ENCODE data around the gene GTF3C1. TPM values are rescaled to one million over a fixed set of nuclear protein-coding genes. Genes with fewer than 3 reads are reported as not detected.

Gene GTF3C1
- polyA plus RNA-seq, 3 donors from 2014 or later = 73.7 to 107 (median 97.6) TPM

DNA sequence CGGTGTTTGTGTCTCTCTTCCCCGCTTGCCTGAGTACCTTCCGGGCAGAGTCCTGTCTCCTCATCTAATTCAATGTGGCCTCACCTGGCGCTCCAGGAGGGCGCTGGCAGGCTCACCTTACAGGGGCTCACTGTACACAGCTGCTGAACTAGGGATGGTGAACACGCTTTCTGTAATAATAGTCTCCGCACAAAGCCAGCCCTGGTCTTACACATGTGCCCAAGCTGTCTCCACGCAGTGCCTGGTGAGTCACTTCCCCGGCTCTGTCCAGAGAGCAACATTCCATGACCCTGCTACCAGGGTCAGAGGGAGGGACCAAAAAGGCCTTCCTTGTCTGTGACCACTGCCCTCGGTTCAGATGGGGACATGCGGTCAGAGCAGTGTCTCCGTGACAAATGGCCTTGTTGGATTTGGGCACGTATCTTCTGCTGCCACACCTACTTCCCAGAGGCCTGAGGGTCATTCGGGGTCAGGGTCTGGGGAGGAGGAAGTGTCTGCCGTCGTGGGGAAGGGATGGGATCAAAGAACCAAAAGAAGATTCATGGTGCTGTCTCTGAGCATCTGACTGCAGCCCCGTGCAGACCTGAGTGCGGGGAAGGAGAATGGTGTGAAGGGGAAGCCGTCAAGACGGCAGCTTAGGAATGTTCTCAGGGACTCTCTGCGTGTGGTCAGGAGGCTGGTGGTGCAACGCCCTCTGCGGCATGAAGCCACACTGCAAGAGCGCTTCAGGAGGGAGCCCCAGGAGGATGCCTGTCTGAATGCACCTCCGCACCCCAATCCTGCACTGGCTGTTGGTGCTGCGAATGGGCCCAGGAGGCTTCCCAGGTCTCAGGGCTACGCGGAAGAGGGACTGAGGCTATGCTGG, 78.9 kb downstream of the GTF3C1 start:
- Mint-ChIP-seq H3K4me3 (no peak overlapping the region), H3K27me3 (ENCODE audit: low read depth in 3 of 3) (peaks cover 0 to 2% (median 1%) of the 10 kb centered on the region in 3 donors), H3K27ac (peak overlapping the region in 2 of 6 donors; percentile 70 to 80), H3K9me3 (no peaks in the 10 kb centered on the region), H3K36me3 (peaks cover 46 to 82% (median 57%) of the 10 kb centered on the region in 3 donors), H3K4me1 (peaks cover 7 to 14% of the 10 kb centered on the region in 2 donors)
- no peak for DNase-seq

DNA sequence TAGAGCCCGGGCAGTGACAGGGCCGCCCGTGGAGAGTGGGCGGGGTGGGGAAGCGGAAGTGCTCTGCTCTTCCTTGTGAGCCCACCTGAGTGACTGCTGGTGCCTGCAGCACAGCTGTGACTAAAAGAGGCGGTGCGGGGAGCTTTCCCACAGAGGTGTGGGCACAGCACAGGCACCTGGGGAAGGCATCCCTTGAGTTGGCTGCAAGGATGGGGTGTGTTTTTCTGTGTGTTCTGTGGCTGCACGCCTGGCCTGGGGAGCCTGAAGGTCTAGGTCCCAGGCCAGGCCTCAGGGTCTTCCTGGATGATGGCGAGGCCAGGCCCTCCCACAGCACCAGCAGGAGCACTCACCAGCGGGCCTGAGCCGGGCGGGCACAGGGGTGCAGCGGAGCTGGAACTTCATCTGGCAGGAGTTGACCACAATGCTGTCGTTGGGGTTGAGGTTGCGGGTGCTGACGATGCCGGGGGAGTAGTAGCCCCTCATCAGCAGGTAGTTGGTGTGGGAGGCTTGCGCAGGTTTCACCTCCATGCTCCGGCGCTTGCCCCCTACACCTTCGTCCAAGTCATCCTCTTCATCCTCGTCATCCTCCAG, 80.7 kb downstream of the GTF3C1 start:
- Mint-ChIP-seq H3K4me3 (no peak overlapping the region), H3K36me3 (peaks cover 34 to 75% (median 50%) of the 10 kb centered on the region in 3 donors), H3K9me3 (no peaks in the 10 kb centered on the region), H3K27ac (peak overlapping the region in 1 of 6 donors; percentile 62), H3K27me3 (ENCODE audit: low read depth in 3 of 3) (peaks cover 7 to 16% (median 10%) of the 10 kb centered on the region in 3 donors), H3K4me1 (peaks cover 19 to 28% of the 10 kb centered on the region in 2 donors)
- no peak for DNase-seq

DNA sequence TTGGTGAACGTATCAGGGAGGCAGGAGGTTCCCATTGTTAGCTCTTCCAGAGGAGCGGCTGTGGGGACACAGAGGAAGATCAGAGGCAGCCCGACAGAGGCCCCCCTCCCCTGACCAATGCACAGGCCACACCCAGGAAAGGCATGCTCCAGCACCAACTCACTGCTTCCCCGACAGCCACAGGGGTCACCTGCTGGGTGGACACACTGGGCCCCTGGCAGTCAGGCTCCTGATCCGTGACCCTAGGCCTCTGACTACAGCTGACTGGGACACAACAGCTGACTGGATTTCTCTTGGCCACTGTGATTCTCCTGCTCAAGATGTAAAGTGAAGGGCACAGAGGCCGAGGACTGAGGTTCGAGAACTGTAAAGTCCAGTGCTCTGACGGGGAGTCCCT, 84.2 kb downstream of the GTF3C1 start:
- Mint-ChIP-seq H3K36me3 (peaks cover 28 to 58% (median 42%) of the 10 kb centered on the region in 3 donors), H3K4me3 (peak overlapping the region; percentile 73 to 90 (median 86)), H3K27ac (peak overlapping the region; percentile 93 to 99 (median 99)), H3K4me1 (peaks cover 40 to 45% of the 10 kb centered on the region in 2 donors), H3K27me3 (ENCODE audit: low read depth in 3 of 3) (peaks cover 14 to 32% (median 19%) of the 10 kb centered on the region in 3 donors), H3K9me3 (no peaks in the 10 kb centered on the region)
- no peak for DNase-seq

DNA sequence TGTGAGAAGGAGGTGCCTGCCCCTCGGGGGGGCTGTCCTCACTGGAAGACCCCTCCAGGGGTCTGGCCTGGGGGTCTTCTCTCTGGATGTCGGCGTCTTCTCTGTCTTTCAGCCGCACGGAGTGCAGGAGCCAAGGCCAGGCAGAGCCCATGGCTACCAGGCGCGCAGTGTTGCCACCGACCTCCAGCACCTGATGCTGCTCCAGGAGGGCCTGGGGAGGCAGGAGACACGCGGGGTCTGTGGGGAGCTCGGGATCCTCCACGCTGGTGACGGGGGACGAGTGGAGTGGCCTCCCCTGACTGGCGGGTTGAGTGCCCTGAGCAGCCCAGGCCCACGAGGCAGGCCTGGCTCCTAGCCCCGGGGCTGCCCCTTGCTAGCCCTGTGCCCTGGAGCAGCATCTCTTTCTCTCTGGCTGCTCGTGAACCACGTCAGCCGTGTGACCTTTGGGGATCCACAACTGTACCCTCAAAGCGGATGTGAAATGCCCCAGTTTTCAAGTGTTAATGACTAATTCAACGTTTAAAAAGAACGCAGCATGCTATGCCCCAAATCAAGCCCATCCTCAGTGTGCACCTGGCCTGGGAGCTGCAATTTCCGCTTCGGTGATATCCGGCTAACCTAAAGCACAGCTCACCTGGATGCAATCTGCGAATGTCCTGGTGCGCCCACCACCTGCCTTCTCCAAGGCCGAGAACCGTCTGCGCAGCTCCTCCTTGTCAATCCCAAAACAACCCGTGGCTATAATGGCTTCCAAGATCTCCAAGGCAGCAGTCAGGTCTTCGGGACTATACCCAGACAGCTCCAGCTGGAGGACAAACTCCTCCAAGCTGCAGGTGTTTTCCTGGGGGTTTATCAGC, 84.9 kb downstream of the GTF3C1 start:
- peak; percentile 66 to 79 (median 69) for DNase-seq
- peaks cover 14 to 32% (median 21%) of the 10 kb centered on the region in 3 donors for H3K27me3 Mint-ChIP-seq (ENCODE audit: low read depth in 3 of 3)
- H3K9me3 Mint-ChIP-seq = no peaks in the 10 kb centered on the region
- peaks cover 41 to 47% of the 10 kb centered on the region in 2 donors for H3K4me1 Mint-ChIP-seq
- peak overlapping the region; percentile 73 to 90 (median 86) for H3K4me3 Mint-ChIP-seq
- peaks cover 26 to 53% (median 37%) of the 10 kb centered on the region in 3 donors for H3K36me3 Mint-ChIP-seq
- H3K27ac Mint-ChIP-seq = peak overlapping the region; percentile 93 to 99 (median 99)

DNA sequence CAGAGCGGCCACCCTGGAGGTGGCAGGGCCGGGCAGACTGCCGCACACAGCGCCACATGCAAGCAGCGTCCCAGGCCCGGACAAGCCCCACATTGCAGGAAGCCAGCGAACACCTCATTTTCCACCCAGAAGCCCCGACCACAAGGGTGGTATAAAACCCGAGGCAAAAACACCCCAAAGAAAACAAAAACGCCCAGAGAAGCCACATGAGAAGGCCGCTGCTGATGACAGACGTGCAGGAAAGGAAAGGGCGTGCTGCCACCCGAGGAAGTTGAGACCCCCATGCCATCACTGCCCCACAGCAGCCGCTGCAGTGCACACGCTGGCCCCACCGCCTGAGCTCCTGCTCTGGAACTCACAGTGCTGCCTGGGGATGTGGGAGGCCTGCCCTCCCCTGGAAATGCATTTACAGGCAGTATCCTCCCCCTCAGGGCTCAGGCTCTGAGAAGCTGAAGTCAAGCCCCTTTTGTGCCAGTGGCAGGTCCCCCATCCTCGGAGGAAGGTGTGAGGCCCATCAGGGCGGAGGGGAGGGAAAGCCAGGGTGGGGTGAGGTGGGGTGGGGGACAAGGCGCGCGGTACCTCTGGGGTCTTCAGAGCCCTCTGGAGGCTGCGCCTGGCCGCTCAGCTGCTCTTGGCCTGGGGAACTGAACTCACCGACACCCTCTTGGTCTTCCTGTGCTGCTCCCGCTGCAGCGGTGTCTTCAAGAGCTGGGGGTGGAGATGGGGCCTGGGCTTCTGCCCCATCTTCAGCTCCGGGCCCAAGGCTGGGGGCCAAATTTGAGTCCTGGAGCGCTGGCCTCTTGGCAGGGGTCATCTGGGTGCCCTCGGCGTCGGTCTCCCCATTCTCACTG, 85.7 kb downstream of the GTF3C1 start:
- Mint-ChIP-seq H3K27ac (peak overlapping the region; percentile 93 to 99 (median 99)), H3K9me3 (no peaks in the 10 kb centered on the region), H3K4me1 (peaks cover 44 to 54% of the 10 kb centered on the region in 2 donors), H3K36me3 (peaks cover 34 to 56% (median 45%) of the 10 kb centered on the region in 3 donors), H3K27me3 (ENCODE audit: low read depth in 3 of 3) (peaks cover 16 to 32% (median 25%) of the 10 kb centered on the region in 3 donors), H3K4me3 (peak overlapping the region; percentile 73 to 90 (median 86))
- DNase-seq = peak; percentile 91 to 93 (median 91)

DNA sequence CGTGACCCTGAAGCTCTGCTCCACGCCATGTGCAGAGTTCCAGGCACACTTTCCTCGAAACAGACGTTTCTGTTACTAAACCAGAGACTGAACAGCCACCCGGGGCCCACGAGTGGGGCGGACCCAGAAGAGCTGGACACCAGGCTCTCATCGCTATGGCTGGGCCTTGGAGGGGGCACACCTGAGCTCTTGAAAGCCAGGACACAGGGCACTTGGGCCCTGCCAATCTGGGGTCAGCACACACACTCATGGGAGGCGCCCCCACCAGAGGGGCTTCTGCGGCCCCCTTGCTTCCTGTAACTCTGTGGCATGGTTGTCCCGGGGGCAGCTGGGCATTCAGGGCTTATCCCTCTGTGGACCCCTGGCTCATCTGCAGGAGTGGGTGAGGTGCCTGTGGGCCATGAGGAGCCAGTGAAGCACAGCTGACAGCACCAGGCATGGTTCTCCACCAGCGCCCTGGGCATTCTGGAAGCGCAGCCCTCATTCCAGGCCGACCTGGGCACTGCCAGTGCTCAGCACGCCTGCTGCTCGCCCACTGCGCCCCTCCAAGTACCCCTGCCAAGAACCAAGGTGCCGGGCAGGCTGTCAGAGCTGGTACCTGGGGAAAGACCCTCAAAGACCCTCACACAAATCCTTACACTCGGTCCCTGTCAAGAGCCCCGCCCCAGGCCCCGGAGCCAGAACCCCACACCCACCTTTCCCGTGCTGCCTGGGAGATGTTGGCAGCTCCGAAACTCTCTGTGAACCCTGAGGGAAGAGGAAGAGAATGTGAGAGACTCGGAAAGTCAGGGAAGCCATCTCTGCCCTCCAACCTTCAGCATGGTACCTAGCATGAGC, 86.6 kb downstream of the GTF3C1 start:
- H3K4me1 Mint-ChIP-seq = peaks cover 44 to 53% of the 10 kb centered on the region in 2 donors
- H3K4me3 Mint-ChIP-seq = peak overlapping the region; percentile 73 to 90 (median 86)
- peaks cover 35 to 51% (median 47%) of the 10 kb centered on the region in 3 donors for H3K36me3 Mint-ChIP-seq
- H3K27ac Mint-ChIP-seq = peak overlapping the region; percentile 93 to 99 (median 99)
- DNase-seq = no peak
- H3K27me3 Mint-ChIP-seq (ENCODE audit: low read depth in 3 of 3) = peaks cover 15 to 32% (median 32%) of the 10 kb centered on the region in 3 donors
- H3K9me3 Mint-ChIP-seq = peaks cover 0 to 2% (median 0%) of the 10 kb centered on the region in 6 donors

DNA sequence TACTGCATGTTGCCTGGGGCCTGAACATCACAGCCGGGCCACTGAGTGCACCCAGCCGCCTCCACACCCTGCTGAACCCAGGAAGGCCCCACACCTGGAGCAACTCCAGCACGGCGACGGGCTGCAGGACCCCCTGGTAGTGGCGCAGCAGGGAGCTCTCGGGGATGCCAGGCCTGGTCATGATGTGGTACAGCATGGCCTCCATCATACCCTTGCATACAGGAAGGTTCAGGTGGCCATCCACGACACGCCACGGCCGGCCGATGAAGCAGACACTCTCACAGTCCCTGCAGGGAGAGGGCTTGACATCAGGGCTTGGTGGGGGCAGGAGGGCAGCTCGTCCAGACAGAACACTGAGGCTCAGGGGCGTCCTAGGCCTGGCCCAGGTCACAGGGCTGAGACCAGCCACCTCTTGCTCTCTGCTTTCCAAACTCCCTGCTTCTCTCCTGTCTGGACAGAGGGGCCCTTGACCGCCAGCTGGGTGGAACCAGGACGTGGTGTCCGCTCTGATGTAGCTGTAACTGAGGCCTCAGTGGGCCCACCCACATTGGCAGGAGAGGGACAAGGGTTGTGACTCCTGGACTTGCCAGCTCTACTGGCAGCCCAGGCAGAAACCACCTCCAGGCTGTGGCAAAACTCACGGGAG, 87.4 kb downstream of the GTF3C1 start:
- H3K36me3 Mint-ChIP-seq = peaks cover 30 to 45% (median 40%) of the 10 kb centered on the region in 3 donors
- no peak for DNase-seq
- H3K9me3 Mint-ChIP-seq = peaks cover 0 to 2% (median 0%) of the 10 kb centered on the region in 6 donors
- peak overlapping the region; percentile 93 to 99 (median 99) for H3K27ac Mint-ChIP-seq
- peaks cover 15 to 32% (median 30%) of the 10 kb centered on the region in 3 donors for H3K27me3 Mint-ChIP-seq (ENCODE audit: low read depth in 3 of 3)
- peak overlapping the region; percentile 30 to 90 (median 86) for H3K4me3 Mint-ChIP-seq
- peaks cover 45 to 52% of the 10 kb centered on the region in 2 donors for H3K4me1 Mint-ChIP-seq

DNA sequence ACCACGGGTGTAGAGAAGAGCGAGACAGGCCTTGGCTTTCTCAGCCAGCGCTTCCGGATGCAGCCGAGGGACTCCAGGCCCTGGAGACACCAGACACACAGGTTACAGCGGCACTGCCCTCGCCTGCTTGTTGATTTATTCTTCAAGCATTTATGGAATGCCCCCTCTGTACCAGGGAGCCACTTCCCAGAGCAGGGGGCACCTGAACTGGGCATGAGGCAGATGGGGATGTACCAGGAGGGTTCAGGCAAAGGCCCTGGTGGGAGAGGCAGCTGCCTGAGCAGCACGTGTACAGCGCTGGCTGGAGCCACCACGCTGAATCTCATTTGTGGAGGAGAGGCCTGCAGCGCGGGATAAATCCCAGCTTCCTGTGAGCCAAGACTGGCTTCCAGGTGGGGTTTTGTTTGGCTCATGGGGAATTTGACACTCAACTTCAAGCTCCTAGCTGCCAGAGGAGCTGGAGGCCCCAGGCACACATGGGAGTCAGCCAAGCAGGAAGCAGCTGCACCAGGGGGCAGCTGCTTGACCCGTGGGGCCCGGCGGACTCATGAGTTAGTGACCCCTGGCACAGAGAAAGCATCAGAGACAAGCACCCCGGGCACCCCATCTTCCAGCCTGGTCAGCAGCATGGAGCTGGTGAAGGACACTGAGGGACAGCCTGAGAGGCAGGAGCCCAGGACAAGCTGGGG, 88.1 kb downstream of the GTF3C1 start:
- DNase-seq = no peak
- Mint-ChIP-seq H3K9me3 (peaks cover 0 to 2% (median 0%) of the 10 kb centered on the region in 6 donors), H3K27ac (peak overlapping the region; percentile 83 to 99 (median 96)), H3K4me1 (peaks cover 52 to 58% of the 10 kb centered on the region in 2 donors), H3K4me3 (peak overlapping the region in 3 of 5 donors; percentile 41 to 53 (median 48)), H3K36me3 (peaks cover 31 to 42% (median 34%) of the 10 kb centered on the region in 3 donors), H3K27me3 (ENCODE audit: low read depth in 3 of 3) (peaks cover 15 to 32% (median 30%) of the 10 kb centered on the region in 3 donors)

DNA sequence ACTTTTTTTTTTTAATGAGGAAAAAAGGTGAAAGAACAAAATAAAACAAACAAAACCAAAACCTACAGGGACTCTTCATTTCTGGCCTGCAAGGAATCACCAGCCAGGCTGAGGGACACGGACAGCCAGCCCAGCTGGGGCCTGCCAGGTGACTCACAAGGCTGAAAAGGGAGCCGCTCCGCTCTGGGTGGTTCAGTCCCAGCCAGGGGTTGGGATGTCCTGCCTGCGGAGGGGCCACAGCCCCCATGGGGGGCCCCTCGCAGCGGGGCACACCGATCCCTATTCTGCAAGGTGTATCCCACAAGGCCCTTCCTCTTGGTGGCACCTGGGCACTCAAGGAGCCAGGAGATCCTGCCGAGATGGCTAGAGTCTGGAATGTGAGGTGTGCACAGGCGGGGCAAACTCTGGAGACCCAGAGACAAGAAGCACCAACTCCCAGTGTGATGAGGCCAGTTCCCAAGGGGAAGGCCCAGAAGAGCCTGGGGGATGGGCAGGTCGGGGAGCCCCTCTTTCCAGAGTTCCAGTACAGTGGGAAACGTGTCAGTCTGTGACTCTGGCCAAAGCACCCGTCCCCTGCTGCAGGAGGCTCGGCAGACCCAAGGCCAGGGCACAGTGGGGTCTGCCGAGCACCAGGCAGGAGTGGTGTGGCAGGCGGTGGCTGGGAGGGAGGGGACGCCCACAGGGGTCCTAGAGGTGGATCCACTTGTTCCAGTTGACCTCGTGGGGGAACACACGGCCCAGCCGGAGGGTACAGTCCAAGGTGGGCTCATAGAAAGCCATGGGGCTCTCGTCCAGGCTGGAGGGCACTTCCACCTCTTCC, 88.8 kb downstream of the GTF3C1 start:
- Mint-ChIP-seq H3K36me3 (peaks cover 26 to 35% (median 26%) of the 10 kb centered on the region in 3 donors), H3K4me1 (peaks cover 53 to 58% of the 10 kb centered on the region in 2 donors), H3K9me3 (peaks cover 0 to 2% (median 0%) of the 10 kb centered on the region in 6 donors), H3K4me3 (peak overlapping the region in 4 of 5 donors; percentile 24 to 53 (median 40)), H3K27me3 (ENCODE audit: low read depth in 3 of 3) (peaks cover 15 to 32% (median 30%) of the 10 kb centered on the region in 3 donors), H3K27ac (peak overlapping the region; percentile 83 to 99 (median 96))
- DNase-seq = no peak

DNA sequence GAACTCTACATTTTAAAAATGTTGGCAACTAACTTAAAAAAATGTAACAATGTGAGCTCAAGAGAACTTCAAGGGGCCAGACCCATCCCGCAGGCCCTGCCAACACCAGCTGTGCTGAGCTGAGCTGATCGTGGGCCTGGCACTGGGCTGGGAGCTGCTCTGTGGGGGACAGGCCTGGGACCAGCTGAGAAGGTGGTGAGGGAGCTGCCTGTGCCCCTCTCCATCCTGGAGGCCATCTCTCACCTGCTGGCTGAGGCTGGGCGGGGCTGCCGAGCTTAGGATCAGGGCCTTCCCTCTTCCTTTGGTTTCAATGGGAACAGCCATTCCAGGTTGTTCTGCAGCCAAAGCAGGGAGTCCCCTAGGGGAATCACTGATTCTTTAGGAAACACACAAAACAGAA, 89.5 kb downstream of the GTF3C1 start:
- Mint-ChIP-seq H3K9me3 (peaks cover 0 to 2% (median 0%) of the 10 kb centered on the region in 6 donors), H3K27me3 (ENCODE audit: low read depth in 3 of 3) (peaks cover 15 to 32% (median 27%) of the 10 kb centered on the region in 3 donors), H3K36me3 (peaks cover 23 to 30% (median 26%) of the 10 kb centered on the region in 3 donors), H3K27ac (peak overlapping the region; percentile 73 to 99 (median 85)), H3K4me1 (peaks cover 53 to 58% of the 10 kb centered on the region in 2 donors), H3K4me3 (peak overlapping the region in 3 of 5 donors; percentile 14 to 60 (median 38))
- no peak for DNase-seq
